ENCODE results near the gene ETNK2.

ETNK2 gene

GRCh38 chr1:204174958-204175357 lies 23.1 kb upstream of the ETNK2 start:
- WGBS, 2 experiments (ENCODE audit: insufficient coverage in 2 of 2): 77 to 89% methylated on average over 3 of the region's 3 CpGs
- no peak overlapping the region for H3K27ac ChIP-seq (ENCODE audit: low read depth, low read length, severe bottlenecking)

GRCh38 chr1:204172404-204173029 lies 20.7 kb upstream of the ETNK2 start:
- peaks cover 21% of the 10 kb centered on the region for H3K9me3 ChIP-seq (ENCODE audit: control insufficient read depth, low read length)
- no peaks in the 10 kb centered on the region for H3K36me3 ChIP-seq (ENCODE audit: control insufficient read depth, insufficient read depth, low read length)
- no peak overlapping the region for H3K4me3 ChIP-seq (ENCODE audit: extremely low read depth, insufficient read depth, low read length, poor library complexity, severe bottlenecking)
- H3K4me1 ChIP-seq (ENCODE audit: control insufficient read depth, insufficient read depth, low read length, poor library complexity, severe bottlenecking): no peaks in the 10 kb centered on the region
- no CpG with 5 or more reads among the region's 2 CpGs for WGBS, 2 experiments (ENCODE audit: insufficient coverage in 2 of 2)
- H3K27ac ChIP-seq (ENCODE audit: low read depth, low read length, severe bottlenecking): no peak overlapping the region

More at GRCh38 chr1:204174958-204175357, 23.1 kb upstream of the ETNK2 start:
- Histone ChIP-seq H3K4me1 (ENCODE audit: control insufficient read depth, insufficient read depth, low read length, poor library complexity, severe bottlenecking) (no peaks in the 10 kb centered on the region), H3K4me3 (ENCODE audit: extremely low read depth, insufficient read depth, low read length, poor library complexity, severe bottlenecking) (no peak overlapping the region), H3K9me3 (ENCODE audit: control insufficient read depth, low read length) (peaks cover 8% of the 10 kb centered on the region), H3K36me3 (ENCODE audit: control insufficient read depth, insufficient read depth, low read length) (no peaks in the 10 kb centered on the region)

- H3K27ac ChIP-seq (ENCODE audit: low read depth, low read length, severe bottlenecking): no peak overlapping the region
- H3K9me3 ChIP-seq (ENCODE audit: control insufficient read depth, low read length): peaks cover 21% of the 10 kb centered on the region
- WGBS, 2 experiments (ENCODE audit: insufficient coverage in 2 of 2): 85 to 86% methylated on average over 3 of the region's 4 CpGs
- H3K4me1 ChIP-seq (ENCODE audit: control insufficient read depth, insufficient read depth, low read length, poor library complexity, severe bottlenecking): no peaks in the 10 kb centered on the region
- H3K36me3 ChIP-seq (ENCODE audit: control insufficient read depth, insufficient read depth, low read length): no peaks in the 10 kb centered on the region
- H3K4me3 ChIP-seq (ENCODE audit: extremely low read depth, insufficient read depth, low read length, poor library complexity, severe bottlenecking): no peak overlapping the region
Observed at GRCh38 chr1:204171751-204172178, 19.9 kb upstream of the ETNK2 start.

GRCh38 chr1:204170494-204171155 lies 18.8 kb upstream of the ETNK2 start:
- no peaks in the 10 kb centered on the region for H3K4me1 ChIP-seq (ENCODE audit: control insufficient read depth, insufficient read depth, low read length, poor library complexity, severe bottlenecking)
- H3K36me3 ChIP-seq (ENCODE audit: control insufficient read depth, insufficient read depth, low read length): no peaks in the 10 kb centered on the region
- H3K9me3 ChIP-seq (ENCODE audit: control insufficient read depth, low read length): peaks cover 21% of the 10 kb centered on the region
- H3K4me3 ChIP-seq (ENCODE audit: extremely low read depth, insufficient read depth, low read length, poor library complexity, severe bottlenecking): no peak overlapping the region
- 88 to 90% methylated on average over 2 to 3 of the region's 3 CpGs for whole genome bisulfite sequencing, 2 experiments (ENCODE audit: insufficient coverage in 2 of 2)
- no peak overlapping the region for H3K27ac ChIP-seq (ENCODE audit: low read depth, low read length, severe bottlenecking)

- WGBS, 2 experiments (ENCODE audit: insufficient coverage in 2 of 2): 80 to 100% methylated on average over 2 of the region's 4 CpGs
- Histone ChIP-seq H3K36me3 (ENCODE audit: control insufficient read depth, insufficient read depth, low read length) (no peaks in the 10 kb centered on the region), H3K9me3 (ENCODE audit: control insufficient read depth, low read length) (peaks cover 21% of the 10 kb centered on the region)
Observed at GRCh38 chr1:204169858-204170257, 18.0 kb upstream of the ETNK2 start.

GRCh38 chr1:204167730-204168129 lies 15.9 kb upstream of the ETNK2 start:
- 79 to 85% methylated on average over 2 to 5 of the region's 5 CpGs for WGBS, 2 experiments (ENCODE audit: insufficient coverage in 2 of 2)
- Histone ChIP-seq H3K4me3 (ENCODE audit: extremely low read depth, insufficient read depth, low read length, poor library complexity, severe bottlenecking) (no peak overlapping the region), H3K27ac (ENCODE audit: low read depth, low read length, severe bottlenecking) (no peak overlapping the region), H3K4me1 (ENCODE audit: control insufficient read depth, insufficient read depth, low read length, poor library complexity, severe bottlenecking) (no peaks in the 10 kb centered on the region), H3K36me3 (ENCODE audit: control insufficient read depth, insufficient read depth, low read length) (no peaks in the 10 kb centered on the region), H3K9me3 (ENCODE audit: control insufficient read depth, low read length) (peaks cover 21% of the 10 kb centered on the region)

More at GRCh38 chr1:204169858-204170257, 18.0 kb upstream of the ETNK2 start:
- Histone ChIP-seq H3K4me1 (ENCODE audit: control insufficient read depth, insufficient read depth, low read length, poor library complexity, severe bottlenecking) (no peaks in the 10 kb centered on the region), H3K4me3 (ENCODE audit: extremely low read depth, insufficient read depth, low read length, poor library complexity, severe bottlenecking) (no peak overlapping the region), H3K27ac (ENCODE audit: low read depth, low read length, severe bottlenecking) (no peak overlapping the region)

- Histone ChIP-seq H3K36me3 (ENCODE audit: control insufficient read depth, insufficient read depth, low read length) (no peaks in the 10 kb centered on the region), H3K4me1 (ENCODE audit: control insufficient read depth, insufficient read depth, low read length, poor library complexity, severe bottlenecking) (no peaks in the 10 kb centered on the region), H3K4me3 (ENCODE audit: extremely low read depth, insufficient read depth, low read length, poor library complexity, severe bottlenecking) (no peak within 1 kb of the TSS), H3K9me3 (ENCODE audit: control insufficient read depth, low read length) (peaks cover 21% of the 10 kb centered on the region), H3K27ac (ENCODE audit: low read depth, low read length, severe bottlenecking) (no peak within 1 kb of the TSS)
- WGBS, 2 experiments (ENCODE audit: insufficient coverage in 2 of 2): 88 to 93% methylated on average over 4 to 5 of the region's 5 CpGs
Observed at GRCh38 chr1:204166219-204166618, 14.4 kb upstream of the ETNK2 start, which contains the start of gene REN. REN (minus strand) TSS chr1:204166337; CDS start chr1:204166293, 44 bp downstream.

GRCh38 chr1:204162494-204163074 lies 10.7 kb upstream of the ETNK2 start:
- H3K36me3 ChIP-seq (ENCODE audit: control insufficient read depth, insufficient read depth, low read length): no peaks in the 10 kb centered on the region
- H3K4me3 ChIP-seq (ENCODE audit: extremely low read depth, insufficient read depth, low read length, poor library complexity, severe bottlenecking): no peak overlapping the region
- WGBS, 2 experiments (ENCODE audit: insufficient coverage in 2 of 2): 0 to 7% methylated on average over 3 to 5 of the region's 7 CpGs
- no peak overlapping the region for H3K27ac ChIP-seq (ENCODE audit: low read depth, low read length, severe bottlenecking)
- H3K4me1 ChIP-seq (ENCODE audit: control insufficient read depth, insufficient read depth, low read length, poor library complexity, severe bottlenecking): no peaks in the 10 kb centered on the region
- H3K9me3 ChIP-seq (ENCODE audit: control insufficient read depth, low read length): no peaks in the 10 kb centered on the region

GRCh38 chr1:204161609-204162493 lies 10.0 kb upstream of the ETNK2 start:
- WGBS, 2 experiments (ENCODE audit: insufficient coverage in 2 of 2): 83 to 86% methylated on average over 11 to 13 of the region's 14 CpGs
- H3K9me3 ChIP-seq (ENCODE audit: control insufficient read depth, low read length): no peaks in the 10 kb centered on the region
- no peak overlapping the region for H3K27ac ChIP-seq (ENCODE audit: low read depth, low read length, severe bottlenecking)
- no peaks in the 10 kb centered on the region for H3K36me3 ChIP-seq (ENCODE audit: control insufficient read depth, insufficient read depth, low read length)
- H3K4me3 ChIP-seq (ENCODE audit: extremely low read depth, insufficient read depth, low read length, poor library complexity, severe bottlenecking): no peak overlapping the region
- no peaks in the 10 kb centered on the region for H3K4me1 ChIP-seq (ENCODE audit: control insufficient read depth, insufficient read depth, low read length, poor library complexity, severe bottlenecking)

- Histone ChIP-seq H3K4me1 (ENCODE audit: control insufficient read depth, insufficient read depth, low read length, poor library complexity, severe bottlenecking) (no peaks in the 10 kb centered on the region), H3K4me3 (ENCODE audit: extremely low read depth, insufficient read depth, low read length, poor library complexity, severe bottlenecking) (no peak overlapping the region)
- WGBS, 2 experiments (ENCODE audit: insufficient coverage in 2 of 2): 87 to 88% methylated on average over 5 to 6 of the region's 6 CpGs
Observed at GRCh38 chr1:204157962-204158361, 6.1 kb upstream of the ETNK2 start.

More at GRCh38 chr1:204157962-204158361, 6.1 kb upstream of the ETNK2 start:
- H3K36me3 ChIP-seq (ENCODE audit: control insufficient read depth, insufficient read depth, low read length): no peaks in the 10 kb centered on the region
- H3K9me3 ChIP-seq (ENCODE audit: control insufficient read depth, low read length): no peaks in the 10 kb centered on the region
- no peak overlapping the region for H3K27ac ChIP-seq (ENCODE audit: low read depth, low read length, severe bottlenecking)
